ENCODE measurements around the gene LRIT1. TPM values are rescaled to one million over a fixed set of nuclear protein-coding genes. Genes with fewer than 3 reads are reported as not detected.

LRIT1 gene
- polyA plus RNA-seq, 2 of the 4 experiments (the other 2 are of a cell fraction): not detected

DNA sequence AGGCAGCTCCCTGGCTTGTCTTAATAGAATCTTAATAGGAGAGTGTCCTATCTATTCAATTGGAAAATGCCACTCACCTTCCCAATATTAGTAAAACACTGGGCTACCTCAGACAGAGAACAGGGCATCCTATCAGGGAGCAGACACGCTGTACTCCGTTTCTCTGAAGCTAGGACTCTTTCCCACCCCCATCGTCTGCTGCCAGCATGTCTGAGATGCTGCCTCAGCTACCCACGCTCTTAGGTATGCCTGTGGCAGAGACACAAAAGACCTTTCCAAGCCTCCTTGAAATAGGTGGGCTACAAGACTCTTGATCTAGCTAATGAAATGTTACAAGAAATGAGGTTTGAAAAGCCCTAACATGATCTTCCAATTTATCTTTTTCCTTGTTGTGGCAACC is 13.5 kb downstream of the LRIT1 start:
- Histone ChIP-seq H3K4me2 (no peak overlapping the region), H3K27ac (no peak overlapping the region), H3K4me3 (no peak overlapping the region), H3K9me3 (no peaks in the 10 kb centered on the region), H3K4me1 (no peaks in the 10 kb centered on the region)
- DNase-seq (ENCODE audit: low read depth in 1 of 2, low spot score in 1 of 2): no peak
- 7% methylated on average over 4 of the region's 4 CpGs for WGBS (ENCODE audit: missing lambda C conversion rate)
- ATAC-seq: no peak
- FAIRE-seq: no peak
- POLR2A ChIA-PET: no interaction called here
- TF ChIP-seq HOXA7 (CRISPR knock-in tag; IDR thresholded peaks at IDR 0.05): no peak
- TF ChIP-seq, protein P1, sequence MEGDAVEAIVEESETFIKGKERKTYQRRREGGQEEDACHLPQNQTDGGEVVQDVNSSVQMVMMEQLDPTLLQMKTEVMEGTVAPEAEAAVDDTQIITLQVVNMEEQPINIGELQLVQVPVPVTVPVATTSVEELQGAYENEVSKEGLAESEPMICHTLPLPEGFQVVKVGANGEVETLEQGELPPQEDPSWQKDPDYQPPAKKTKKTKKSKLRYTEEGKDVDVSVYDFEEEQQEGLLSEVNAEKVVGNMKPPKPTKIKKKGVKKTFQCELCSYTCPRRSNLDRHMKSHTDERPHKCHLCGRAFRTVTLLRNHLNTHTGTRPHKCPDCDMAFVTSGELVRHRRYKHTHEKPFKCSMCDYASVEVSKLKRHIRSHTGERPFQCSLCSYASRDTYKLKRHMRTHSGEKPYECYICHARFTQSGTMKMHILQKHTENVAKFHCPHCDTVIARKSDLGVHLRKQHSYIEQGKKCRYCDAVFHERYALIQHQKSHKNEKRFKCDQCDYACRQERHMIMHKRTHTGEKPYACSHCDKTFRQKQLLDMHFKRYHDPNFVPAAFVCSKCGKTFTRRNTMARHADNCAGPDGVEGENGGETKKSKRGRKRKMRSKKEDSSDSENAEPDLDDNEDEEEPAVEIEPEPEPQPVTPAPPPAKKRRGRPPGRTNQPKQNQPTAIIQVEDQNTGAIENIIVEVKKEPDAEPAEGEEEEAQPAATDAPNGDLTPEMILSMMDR (IDR thresholded peaks at IDR 0.05): no peak
- TF ChIP-seq POLR2AphosphoS2 (conservative IDR thresholded peaks at IDR 0.05; ENCODE audit: low read length): no peak
- TF ChIP-seq RARB (CRISPR knock-in tag; IDR thresholded peaks at IDR 0.05): no peak
- TF ChIP-seq FOSB (CRISPR knock-in tag; IDR thresholded peaks at IDR 0.05): no peak
- no peak for TF ChIP-seq BHLHE40 (IDR thresholded peaks at IDR 0.05; ENCODE audit: low read depth, low read length)
- TF ChIP-seq HOXB5 (CRISPR knock-in tag; IDR thresholded peaks at IDR 0.05): no peak
- TF ChIP-seq POLR2A (IDR thresholded peaks at IDR 0.05; ENCODE audit: low read length): no peak
- no peak for TF ChIP-seq EP300 (IDR thresholded peaks at IDR 0.05)
- no peak for TF ChIP-seq REST (IDR thresholded peaks at IDR 0.05)
- TF ChIP-seq JUNB (IDR thresholded peaks at IDR 0.05): no peak
- no peak for TF ChIP-seq SMC3 (IDR thresholded peaks at IDR 0.05)
- no peak for TF ChIP-seq HMGXB4 (CRISPR knock-in tag; IDR thresholded peaks at IDR 0.05; ENCODE audit: borderline replicate concordance)
- TF ChIP-seq MAFK (IDR thresholded peaks at IDR 0.05; ENCODE audit: partially characterized antibody): no peak
- no peak for TF ChIP-seq CHD4 (IDR thresholded peaks at IDR 0.05; ENCODE audit: borderline replicate concordance)
- no peak for TF ChIP-seq PBX3 (IDR thresholded peaks at IDR 0.05)
- TF ChIP-seq TFCP2L1 (CRISPR knock-in tag; IDR thresholded peaks at IDR 0.05): no peak
- TF ChIP-seq, protein P2, sequence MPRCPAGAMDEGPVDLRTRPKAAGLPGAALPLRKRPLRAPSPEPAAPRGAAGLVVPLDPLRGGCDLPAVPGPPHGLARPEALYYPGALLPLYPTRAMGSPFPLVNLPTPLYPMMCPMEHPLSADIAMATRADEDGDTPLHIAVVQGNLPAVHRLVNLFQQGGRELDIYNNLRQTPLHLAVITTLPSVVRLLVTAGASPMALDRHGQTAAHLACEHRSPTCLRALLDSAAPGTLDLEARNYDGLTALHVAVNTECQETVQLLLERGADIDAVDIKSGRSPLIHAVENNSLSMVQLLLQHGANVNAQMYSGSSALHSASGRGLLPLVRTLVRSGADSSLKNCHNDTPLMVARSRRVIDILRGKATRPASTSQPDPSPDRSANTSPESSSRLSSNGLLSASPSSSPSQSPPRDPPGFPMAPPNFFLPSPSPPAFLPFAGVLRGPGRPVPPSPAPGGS (IDR thresholded peaks at IDR 0.05): no peak
- TF ChIP-seq, protein P3, sequence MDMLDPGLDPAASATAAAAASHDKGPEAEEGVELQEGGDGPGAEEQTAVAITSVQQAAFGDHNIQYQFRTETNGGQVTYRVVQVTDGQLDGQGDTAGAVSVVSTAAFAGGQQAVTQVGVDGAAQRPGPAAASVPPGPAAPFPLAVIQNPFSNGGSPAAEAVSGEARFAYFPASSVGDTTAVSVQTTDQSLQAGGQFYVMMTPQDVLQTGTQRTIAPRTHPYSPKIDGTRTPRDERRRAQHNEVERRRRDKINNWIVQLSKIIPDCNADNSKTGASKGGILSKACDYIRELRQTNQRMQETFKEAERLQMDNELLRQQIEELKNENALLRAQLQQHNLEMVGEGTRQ (IDR thresholded peaks at IDR 0.05): no peak
- TF ChIP-seq, protein P4, sequence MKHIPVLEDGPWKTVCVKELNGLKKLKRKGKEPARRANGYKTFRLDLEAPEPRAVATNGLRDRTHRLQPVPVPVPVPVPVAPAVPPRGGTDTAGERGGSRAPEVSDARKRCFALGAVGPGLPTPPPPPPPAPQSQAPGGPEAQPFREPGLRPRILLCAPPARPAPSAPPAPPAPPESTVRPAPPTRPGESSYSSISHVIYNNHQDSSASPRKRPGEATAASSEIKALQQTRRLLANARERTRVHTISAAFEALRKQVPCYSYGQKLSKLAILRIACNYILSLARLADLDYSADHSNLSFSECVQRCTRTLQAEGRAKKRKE (CRISPR knock-in tag; IDR thresholded peaks at IDR 0.05; ENCODE audit: low read depth): no peak
- CTCF ChIA-PET: interaction anchor here (1.4 kb wide), 1 partner anchor 14 kb away, joined by 3 read pairs; no protein-coding TSS in a partner anchor

Measured in A549 (cell line).